Adrenal gland (tissue), 12 donors: ENCODE measurements around the gene ARF6. TPM values are rescaled to one million over a fixed set of nuclear protein-coding genes. Genes with fewer than 3 reads are reported as not detected.
"Not testable (repeated sequence)": the region's sequence is repeated elsewhere in the genome, so short reads cannot be mapped to it uniquely, and the experiment has no call there.

Experiments used
- DNase-seq, 7 donors: peaks; one replicate each; pipeline ENCODE4 v3.0.0-alpha.2; 2019 to 2020
- H3K27ac ChIP-seq, 5 donors: fragments of 200-600 bp; sonication (generic) in 4 of 5; 1 replicate in 3 of 5; 2 replicates in 2 of 5; pipeline versions ENCODE4 v1.5.1 to v1.8.0; 2016 to 2020; ENCODE audit warnings: mild to moderate bottlenecking in 1 of 5
- H3K27me3 ChIP-seq: fragments of 200-600 bp; 2 replicates; pipeline ENCODE4 v1.8.0; 2021
- H3K36me3 ChIP-seq, 2 donors: fragments of 200-600 bp; replicated peaks in 1 of 2; 1 replicate in 1 of 2; 2 replicates in 1 of 2; pipeline versions ENCODE4 v1.5.1 to v1.8.0; 2018 to 2022
- H3K4me1 ChIP-seq, 2 donors: fragments of 200-600 bp; replicated peaks in 1 of 2; 1 replicate in 1 of 2; 2 replicates in 1 of 2; pipeline versions ENCODE4 v1.5.1 to v1.8.0; 2018 to 2021
- H3K4me3 ChIP-seq, 4 donors: fragments of 200-600 bp; sonication (generic) in 3 of 4; one replicate each; pipeline ENCODE4 v1.5.1; 2016 to 2018
- H3K9me3 ChIP-seq, 3 donors: fragments of 200-600 bp; sonication (generic) in 1 of 3; replicated peaks in 1 of 3; 1 replicate in 2 of 3; 2 replicates in 1 of 3; pipeline versions ENCODE4 v1.5.1 to v1.8.0; 2016 to 2021
- POLR2A ChIP-seq, 2 donors: fragments of 450-650 bp; IDR thresholded peaks; one replicate each; pipeline ENCODE4 v1.6.1; 2017; ENCODE audit warnings: antibody characterized with exemption in 2 of 2, mild to moderate bottlenecking in 2 of 2, moderate library complexity in 1 of 2
- WGBS, 4 donors: extraction: QIAGEN DNeasy Blood & Tissue Kit in 2 of 4; methylation state at CpG; one replicate each; pipeline versions ENCODE4 v1.1.5 to v1.1.7; 2013 to 2017; 5-methylcytosine and 5-hydroxymethylcytosine counted together
- intact Hi-C, 2 donors: fragments of 100-400 bp; cut with DNase I; formaldehyde crosslinking; loops; one replicate each; pipeline versions ENCODE4 v1.14.1 to v1.15.0; 2022 to 2023
- polyA plus RNA-seq, 3 donors: library from polyadenylated mRNA; stranded (reverse); fragments of 200-250 nt in 2 of 3; fragments of 350-450 nt in 1 of 3; fragmentation: Illumina TruSeq in 1 of 3; extraction: RNeasy Lipid Tissue Mini Kit (QIAGEN cat#74804) in 1 of 3; gene quantifications; one replicate each; pipeline ENCODE4 v1.2.3, GENCODE V29; 2013 to 2014
- total RNA-seq, 9 donors: library from RNA; depleted of rRNA in 4 of 9; stranded (reverse); fragments of >200 nt in 4 of 9; fragments of 120-200 nt in 1 of 9; fragmentation: NEBNext Ultra II Directional in 1 of 9; extraction: Animal tissue kit (Norgen Biotek cat#: 25700) in 1 of 9; gene quantifications; one replicate each; pipeline versions ENCODE4 v1.1.0 to v1.2.4, GENCODE V29; 2013 to 2023
- TF ChIP-seq, protein P1 (sequence below), 6 experiments: fragments of 450-650 bp in 4 of 6; fragments of 200-600 bp in 2 of 6; sonication (generic) in 1 of 6; IDR thresholded peaks; 1 replicate in 5 of 6; 2 replicates in 1 of 6; pipeline versions ENCODE4 v1.5.1 to v1.8.0; 2016 to 2021; ENCODE audit warnings: antibody characterized with exemption in 6 of 6, mild to moderate bottlenecking in 2 of 6, moderate library complexity in 1 of 6
- donor health status: healthy with polysubstance abuse.
- donor health status: Bipolar disorder and iron deficiency.
- donor health status: DM: yes; HTN: yes; CAD: no.
- donor health status: DM: no; HTN: no; CAD: no.
- donor health status: DM: no; HTN: no; CAD: no.
- donor health status: DM: yes; HTN: yes; CAD: no.

ARF6 gene
- total and polyA plus RNA-seq, 12 donors: 13.6 to 65.8 (median 47.6) TPM

GRCh38 chr14:49867831-49868719 lies 24.8 kb upstream of the ARF6 start:
- no peaks in the 10 kb centered on the region for H3K9me3 ChIP-seq
- no peaks in the 10 kb centered on the region for H3K36me3 ChIP-seq
- DNase-seq: peak; percentile 96 to 98 (median 97)
- peak; percentile 61 to 87 for TF ChIP-seq POLR2A (IDR thresholded peaks at IDR 0.05)
- TF ChIP-seq, protein P1, sequence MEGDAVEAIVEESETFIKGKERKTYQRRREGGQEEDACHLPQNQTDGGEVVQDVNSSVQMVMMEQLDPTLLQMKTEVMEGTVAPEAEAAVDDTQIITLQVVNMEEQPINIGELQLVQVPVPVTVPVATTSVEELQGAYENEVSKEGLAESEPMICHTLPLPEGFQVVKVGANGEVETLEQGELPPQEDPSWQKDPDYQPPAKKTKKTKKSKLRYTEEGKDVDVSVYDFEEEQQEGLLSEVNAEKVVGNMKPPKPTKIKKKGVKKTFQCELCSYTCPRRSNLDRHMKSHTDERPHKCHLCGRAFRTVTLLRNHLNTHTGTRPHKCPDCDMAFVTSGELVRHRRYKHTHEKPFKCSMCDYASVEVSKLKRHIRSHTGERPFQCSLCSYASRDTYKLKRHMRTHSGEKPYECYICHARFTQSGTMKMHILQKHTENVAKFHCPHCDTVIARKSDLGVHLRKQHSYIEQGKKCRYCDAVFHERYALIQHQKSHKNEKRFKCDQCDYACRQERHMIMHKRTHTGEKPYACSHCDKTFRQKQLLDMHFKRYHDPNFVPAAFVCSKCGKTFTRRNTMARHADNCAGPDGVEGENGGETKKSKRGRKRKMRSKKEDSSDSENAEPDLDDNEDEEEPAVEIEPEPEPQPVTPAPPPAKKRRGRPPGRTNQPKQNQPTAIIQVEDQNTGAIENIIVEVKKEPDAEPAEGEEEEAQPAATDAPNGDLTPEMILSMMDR (IDR thresholded peaks at IDR 0.05): no peak
- intact Hi-C loops: loop anchor here in 1 of 2 donors (5.0 kb wide), 1 partner anchor 239 kb away; no protein-coding TSS in a partner anchor
- H3K27me3 ChIP-seq: no peaks in the 10 kb centered on the region
- H3K27ac ChIP-seq: peak overlapping the region; percentile 70 to 89 (median 87)
- WGBS, 4 donors: 1% methylated on average over 30 to 57 of the region's 57 CpGs
- H3K4me3 ChIP-seq: peak overlapping the region; percentile 7 to 64 (median 50)
- H3K4me1 ChIP-seq: peaks cover 9 to 13% of the 10 kb centered on the region in 2 donors

DNA sequence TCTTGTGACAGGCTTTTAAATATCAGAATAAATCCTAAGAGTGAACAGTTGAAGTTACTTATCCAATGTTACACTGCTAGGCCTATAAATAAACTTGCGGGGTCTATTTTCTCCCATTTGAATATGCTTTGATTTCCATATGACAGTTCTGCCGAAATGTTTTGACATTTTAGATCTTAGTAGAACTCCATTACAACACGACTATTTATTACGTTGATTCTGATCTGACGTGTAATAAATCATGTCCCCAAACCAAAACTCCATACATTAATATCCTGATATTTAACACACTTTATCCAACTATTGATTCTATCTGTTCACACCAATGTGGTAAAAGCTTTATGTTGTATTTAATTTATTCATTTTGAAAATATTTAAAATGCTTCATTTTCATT lies 24.2 kb upstream of the ARF6 start:
- no peak for DNase-seq
- no peak for TF ChIP-seq POLR2A (IDR thresholded peaks at IDR 0.05)
- TF ChIP-seq, protein P1 (IDR thresholded peaks at IDR 0.05): no peak
- H3K36me3 ChIP-seq: no peaks in the 10 kb centered on the region
- no peaks in the 10 kb centered on the region for H3K9me3 ChIP-seq
- no peaks in the 10 kb centered on the region for H3K27me3 ChIP-seq
- intact Hi-C loops: loop anchor here in 1 of 2 donors (5.0 kb wide), 1 partner anchor 239 kb away; no protein-coding TSS in a partner anchor
- peaks cover 9 to 12% of the 10 kb centered on the region in 2 donors for H3K4me1 ChIP-seq
- H3K27ac ChIP-seq: peak overlapping the region in 4 of 5 donors; percentile 25 to 88 (median 81)
- 30 to 37% (median 33%) methylated on average over 5 of the region's 5 CpGs for WGBS, 4 donors
- H3K4me3 ChIP-seq: peak overlapping the region in 2 of 4 donors; percentile 9 to 58

DNA sequence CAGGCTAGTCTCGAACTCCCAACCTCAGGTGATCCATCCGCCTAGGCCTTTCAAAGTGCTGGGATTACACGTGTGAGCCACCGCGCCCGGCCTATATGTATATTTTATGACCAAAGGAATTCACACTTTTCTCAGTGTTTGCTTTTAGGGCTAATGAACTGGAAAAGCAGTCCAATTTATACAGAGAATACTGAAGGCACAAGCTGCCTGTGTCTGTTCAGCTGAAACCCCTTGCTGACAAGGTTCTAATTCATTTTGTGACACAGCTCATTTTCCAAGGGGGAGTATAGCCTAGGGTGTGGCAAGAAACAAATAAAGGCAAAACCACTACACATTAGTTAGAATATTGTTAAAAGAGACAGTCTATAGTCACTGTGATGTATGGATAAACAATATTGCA lies 22.0 kb upstream of the ARF6 start:
- no peaks in the 10 kb centered on the region for H3K27me3 ChIP-seq
- no peak overlapping the region for H3K27ac ChIP-seq
- no peaks in the 10 kb centered on the region for H3K9me3 ChIP-seq
- DNase-seq: no peak
- TF ChIP-seq POLR2A (IDR thresholded peaks at IDR 0.05): no peak
- TF ChIP-seq, protein P1 (IDR thresholded peaks at IDR 0.05): no peak
- peaks cover 0 to 4% of the 10 kb centered on the region in 2 donors for H3K4me1 ChIP-seq
- intact Hi-C loops: no loop called here
- no peak overlapping the region for H3K4me3 ChIP-seq
- H3K36me3 ChIP-seq: no peaks in the 10 kb centered on the region
- WGBS, 4 donors: 90 to 95% (median 91%) methylated on average over 6 of the region's 6 CpGs

- H3K36me3 ChIP-seq, H3K4me1 ChIP-seq, intact Hi-C loops, H3K4me3 ChIP-seq, H3K27ac ChIP-seq, DNase-seq, H3K27me3 ChIP-seq, H3K9me3 ChIP-seq: not testable (repeated sequence)
- WGBS, 4 donors: 64 to 81% (median 75%) methylated on average over 6 of the region's 6 CpGs
Measured at GRCh38 chr14:49873548-49873947, 19.3 kb upstream of the ARF6 start.
